ENCODE results near the gene ZNF385B. TPM values are rescaled to one million over a fixed set of nuclear protein-coding genes. Genes with fewer than 3 reads are reported as not detected.

Gene ZNF385B
- total RNA-seq, 1 experiment from 2014 or later, result 0.57 TPM

- no peaks in the 10 kb centered on the region for H3K36me3 Mint-ChIP-seq (ENCODE audit: insufficient read depth, unreplicated experiment)
- H3K4me1 Mint-ChIP-seq (ENCODE audit: low read depth, unreplicated experiment), result peaks cover 41% of the 10 kb centered on the region
- H3K27me3 Mint-ChIP-seq (ENCODE audit: unreplicated experiment), result no peaks in the 10 kb centered on the region
- intact Hi-C loops (cut with micrococcal nuclease; ENCODE audit: unreplicated experiment), result loop anchor here (2.0 to 10.0 kb wide), 2 partner anchors 83 to 119 kb away; no protein-coding TSS in a partner anchor
- no peak overlapping the region for H3K4me3 Mint-ChIP-seq (ENCODE audit: low read depth, unreplicated experiment)
- BruUV-seq (replicated peaks), result no TSS peak
- H3K27ac Mint-ChIP-seq (ENCODE audit: unreplicated experiment), result no peak overlapping the region
- no peaks in the 10 kb centered on the region for H3K9me3 Mint-ChIP-seq (ENCODE audit: low read depth, unreplicated experiment)
- DNase-seq, result peak; percentile 30
- TF ChIP-seq CTCF (IDR thresholded peaks at IDR 0.05; ENCODE audit: unreplicated experiment), result no peak
- CTCF ChIA-PET, result interaction anchor here (0.6 kb wide), 1 partner anchor 53 kb away, joined by 3 read pairs; no protein-coding TSS in a partner anchor
Measured at GRCh38 chr2:179543361-179543901, 318.0 kb downstream of the ZNF385B start.

- CTCF ChIA-PET, result interaction anchor here (0.6 to 1.0 kb wide), 3 partner anchors 9 to 81 kb away, joined by 3 to 4 read pairs (median 3); no protein-coding TSS in a partner anchor
- peaks cover 41% of the 10 kb centered on the region for H3K4me1 Mint-ChIP-seq (ENCODE audit: low read depth, unreplicated experiment)
- H3K27me3 Mint-ChIP-seq (ENCODE audit: unreplicated experiment), result no peaks in the 10 kb centered on the region
- intact Hi-C loops (cut with micrococcal nuclease; ENCODE audit: unreplicated experiment), result loop anchor here (10.0 kb wide), 1 partner anchor 117 kb away; no protein-coding TSS in a partner anchor
- BruUV-seq (replicated peaks), result no TSS peak
- H3K36me3 Mint-ChIP-seq (ENCODE audit: insufficient read depth, unreplicated experiment), result no peaks in the 10 kb centered on the region
- peak overlapping the region; percentile 75 for H3K27ac Mint-ChIP-seq (ENCODE audit: unreplicated experiment)
- no peak for DNase-seq
- H3K9me3 Mint-ChIP-seq (ENCODE audit: low read depth, unreplicated experiment), result no peaks in the 10 kb centered on the region
- no peak overlapping the region for H3K4me3 Mint-ChIP-seq (ENCODE audit: low read depth, unreplicated experiment)
- TF ChIP-seq CTCF (IDR thresholded peaks at IDR 0.05; ENCODE audit: unreplicated experiment), result no peak
Measured at GRCh38 chr2:179541586-179541985, 319.8 kb downstream of the ZNF385B start.

- CTCF ChIA-PET, result no interaction called here
- intact Hi-C loops (cut with micrococcal nuclease; ENCODE audit: unreplicated experiment), result no loop called here
- Mint-ChIP-seq H3K4me1 (ENCODE audit: low read depth, unreplicated experiment) (peaks cover 31% of the 10 kb centered on the region), H3K36me3 (ENCODE audit: insufficient read depth, unreplicated experiment) (no peaks in the 10 kb centered on the region), H3K27me3 (ENCODE audit: unreplicated experiment) (no peaks in the 10 kb centered on the region), H3K9me3 (ENCODE audit: low read depth, unreplicated experiment) (no peaks in the 10 kb centered on the region), H3K27ac (ENCODE audit: unreplicated experiment) (no peak overlapping the region), H3K4me3 (ENCODE audit: low read depth, unreplicated experiment) (no peak overlapping the region)
- no peak for DNase-seq
- BruUV-seq (replicated peaks), result no TSS peak
- TF ChIP-seq CTCF (IDR thresholded peaks at IDR 0.05; ENCODE audit: unreplicated experiment), result no peak
Measured at GRCh38 chr2:179539124-179539511, 322.3 kb downstream of the ZNF385B start.

- H3K36me3 Mint-ChIP-seq (ENCODE audit: insufficient read depth, unreplicated experiment), result no peaks in the 10 kb centered on the region
- CTCF ChIA-PET, result no interaction called here
- TF ChIP-seq CTCF (IDR thresholded peaks at IDR 0.05; ENCODE audit: unreplicated experiment), result no peak
- no peak overlapping the region for H3K27ac Mint-ChIP-seq (ENCODE audit: unreplicated experiment)
- BruUV-seq (replicated peaks), result no TSS peak
- intact Hi-C loops (cut with micrococcal nuclease; ENCODE audit: unreplicated experiment), result no loop called here
- peaks cover 29% of the 10 kb centered on the region for H3K4me1 Mint-ChIP-seq (ENCODE audit: low read depth, unreplicated experiment)
- no peak for DNase-seq
- H3K4me3 Mint-ChIP-seq (ENCODE audit: low read depth, unreplicated experiment), result no peak overlapping the region
- no peaks in the 10 kb centered on the region for H3K9me3 Mint-ChIP-seq (ENCODE audit: low read depth, unreplicated experiment)
- no peaks in the 10 kb centered on the region for H3K27me3 Mint-ChIP-seq (ENCODE audit: unreplicated experiment)
Measured at GRCh38 chr2:179538406-179539123, 322.8 kb downstream of the ZNF385B start.

All from Calu3 (cell line).